HPDE6-E6E7 (cell line): ENCODE data around the gene TUT1.
"Not testable (repeated sequence)": the region's sequence is repeated elsewhere in the genome, so short reads cannot be mapped to it uniquely, and the experiment has no call there.

Experiments used
- DNase-seq: peaks from one replicate; pipeline ENCODE4 v3.0.0; 2011; ENCODE audit warnings: missing footprints; ENCODE audit errors: extremely low spot score

TUT1 gene, protein sequence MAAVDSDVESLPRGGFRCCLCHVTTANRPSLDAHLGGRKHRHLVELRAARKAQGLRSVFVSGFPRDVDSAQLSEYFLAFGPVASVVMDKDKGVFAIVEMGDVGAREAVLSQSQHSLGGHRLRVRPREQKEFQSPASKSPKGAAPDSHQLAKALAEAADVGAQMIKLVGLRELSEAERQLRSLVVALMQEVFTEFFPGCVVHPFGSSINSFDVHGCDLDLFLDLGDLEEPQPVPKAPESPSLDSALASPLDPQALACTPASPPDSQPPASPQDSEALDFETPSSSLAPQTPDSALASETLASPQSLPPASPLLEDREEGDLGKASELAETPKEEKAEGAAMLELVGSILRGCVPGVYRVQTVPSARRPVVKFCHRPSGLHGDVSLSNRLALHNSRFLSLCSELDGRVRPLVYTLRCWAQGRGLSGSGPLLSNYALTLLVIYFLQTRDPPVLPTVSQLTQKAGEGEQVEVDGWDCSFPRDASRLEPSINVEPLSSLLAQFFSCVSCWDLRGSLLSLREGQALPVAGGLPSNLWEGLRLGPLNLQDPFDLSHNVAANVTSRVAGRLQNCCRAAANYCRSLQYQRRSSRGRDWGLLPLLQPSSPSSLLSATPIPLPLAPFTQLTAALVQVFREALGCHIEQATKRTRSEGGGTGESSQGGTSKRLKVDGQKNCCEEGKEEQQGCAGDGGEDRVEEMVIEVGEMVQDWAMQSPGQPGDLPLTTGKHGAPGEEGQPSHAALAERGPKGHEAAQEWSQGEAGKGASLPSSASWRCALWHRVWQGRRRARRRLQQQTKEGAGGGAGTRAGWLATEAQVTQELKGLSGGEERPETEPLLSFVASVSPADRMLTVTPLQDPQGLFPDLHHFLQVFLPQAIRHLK

DNA sequence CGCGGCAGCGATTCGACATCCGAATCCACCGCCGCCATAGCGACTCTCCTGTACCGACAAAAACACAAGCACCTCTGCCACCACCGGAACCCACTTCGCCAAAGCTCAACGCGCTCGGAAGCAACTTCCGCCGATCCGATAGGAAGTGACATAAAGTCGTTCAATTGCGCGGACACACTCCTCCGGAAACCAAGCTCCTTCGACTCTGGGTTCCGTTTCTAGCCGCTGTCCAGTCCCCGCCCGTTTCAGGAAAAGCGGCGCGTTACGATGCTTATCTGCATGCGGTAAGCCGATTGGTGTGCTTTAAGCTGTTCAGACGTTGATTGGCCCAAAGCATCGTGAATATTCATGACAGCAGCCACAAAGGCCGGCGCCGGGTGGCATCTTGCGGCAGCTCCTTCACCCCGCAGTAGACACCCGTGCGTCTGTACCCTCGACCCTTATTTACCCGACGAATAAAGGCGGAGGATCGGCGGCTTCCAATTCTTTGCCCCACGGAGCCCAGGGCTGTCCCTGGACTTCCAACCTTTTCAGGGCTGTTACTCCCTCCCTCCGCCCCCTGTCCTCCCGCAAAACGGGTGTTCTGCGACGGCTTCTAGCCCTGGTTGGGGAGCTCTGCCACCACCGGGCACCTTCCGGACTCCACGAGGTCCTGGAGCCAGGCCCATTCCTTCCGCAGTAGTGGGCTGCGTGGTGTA, at the start of gene TUT1:
Gene TUT1, minus strand, starts transcription at position 76 of the 698 bp plus-strand sequence. Its CDS starts 38 bp downstream, at position 38.
- DNase-seq: peak; percentile 98

DNA sequence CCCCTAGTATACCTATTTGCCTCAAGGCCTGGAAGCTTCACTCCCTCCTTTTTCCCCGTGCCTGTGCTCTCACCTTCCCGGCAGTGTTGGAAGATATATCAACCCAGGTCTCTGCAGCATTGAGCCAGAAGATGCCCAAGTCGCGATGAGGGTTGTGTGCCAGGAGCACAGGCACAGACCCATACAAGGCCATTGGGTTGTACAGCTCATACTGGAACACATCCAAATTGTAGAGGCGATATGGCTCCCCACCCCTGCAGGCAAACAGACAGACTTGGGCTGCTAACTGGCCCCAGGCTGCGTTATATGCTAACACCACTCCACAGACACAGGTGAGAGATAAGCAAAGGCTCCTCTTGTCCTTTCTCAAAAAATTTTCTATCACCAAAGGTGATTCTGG, 41.2 kb upstream of the TUT1 start:
- no peak for DNase-seq

DNA sequence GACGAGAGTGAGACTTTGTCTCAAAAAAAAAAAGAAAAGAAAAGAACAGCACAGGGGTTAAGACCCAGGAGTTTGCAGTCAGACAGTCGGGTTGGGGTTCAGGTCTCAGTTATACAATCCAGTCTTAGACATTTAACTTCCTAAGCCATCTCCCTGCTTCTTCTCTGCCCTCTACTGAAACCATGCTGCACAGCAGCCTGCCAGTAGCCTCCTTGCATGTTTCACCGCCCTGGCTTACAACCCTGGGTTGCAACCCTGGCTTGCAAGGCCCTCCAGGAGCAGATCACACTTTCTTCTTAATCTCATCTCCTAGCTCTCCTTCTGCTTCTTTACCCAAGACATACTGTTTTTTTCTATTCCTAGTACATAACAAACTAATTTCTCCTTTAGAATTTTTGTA, 36.4 kb upstream of the TUT1 start:
- DNase-seq: no peak

DNA sequence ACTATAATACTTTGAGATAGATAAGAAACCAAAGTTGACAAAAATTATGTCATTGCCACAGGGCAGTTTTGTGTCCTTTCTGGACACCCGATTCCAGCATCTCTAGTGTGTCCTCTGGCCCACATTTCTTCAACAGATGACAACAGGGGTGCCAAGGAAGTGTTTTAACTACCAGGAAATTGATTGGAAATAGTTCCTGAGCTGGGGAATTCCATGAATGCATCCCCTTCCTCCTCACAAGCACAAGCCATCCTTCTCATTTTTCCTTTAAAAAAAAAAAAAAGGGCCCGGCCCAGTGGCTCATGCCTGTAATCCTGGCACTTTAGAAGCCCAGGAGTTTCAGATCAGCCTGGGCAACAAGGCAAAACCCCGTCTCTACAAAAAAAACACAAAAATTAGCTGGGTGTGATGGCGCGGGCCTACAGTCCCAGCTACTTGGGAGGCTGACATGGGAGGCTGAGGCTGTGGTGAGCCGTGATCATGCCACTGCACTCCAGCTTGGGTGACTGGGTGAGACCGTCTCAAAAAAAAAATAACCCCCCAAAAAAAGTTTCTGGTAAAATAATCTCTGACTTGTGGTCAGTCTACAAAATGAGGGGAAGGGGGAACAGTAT, 31.3 kb upstream of the TUT1 start:
- no peak for DNase-seq

DNA sequence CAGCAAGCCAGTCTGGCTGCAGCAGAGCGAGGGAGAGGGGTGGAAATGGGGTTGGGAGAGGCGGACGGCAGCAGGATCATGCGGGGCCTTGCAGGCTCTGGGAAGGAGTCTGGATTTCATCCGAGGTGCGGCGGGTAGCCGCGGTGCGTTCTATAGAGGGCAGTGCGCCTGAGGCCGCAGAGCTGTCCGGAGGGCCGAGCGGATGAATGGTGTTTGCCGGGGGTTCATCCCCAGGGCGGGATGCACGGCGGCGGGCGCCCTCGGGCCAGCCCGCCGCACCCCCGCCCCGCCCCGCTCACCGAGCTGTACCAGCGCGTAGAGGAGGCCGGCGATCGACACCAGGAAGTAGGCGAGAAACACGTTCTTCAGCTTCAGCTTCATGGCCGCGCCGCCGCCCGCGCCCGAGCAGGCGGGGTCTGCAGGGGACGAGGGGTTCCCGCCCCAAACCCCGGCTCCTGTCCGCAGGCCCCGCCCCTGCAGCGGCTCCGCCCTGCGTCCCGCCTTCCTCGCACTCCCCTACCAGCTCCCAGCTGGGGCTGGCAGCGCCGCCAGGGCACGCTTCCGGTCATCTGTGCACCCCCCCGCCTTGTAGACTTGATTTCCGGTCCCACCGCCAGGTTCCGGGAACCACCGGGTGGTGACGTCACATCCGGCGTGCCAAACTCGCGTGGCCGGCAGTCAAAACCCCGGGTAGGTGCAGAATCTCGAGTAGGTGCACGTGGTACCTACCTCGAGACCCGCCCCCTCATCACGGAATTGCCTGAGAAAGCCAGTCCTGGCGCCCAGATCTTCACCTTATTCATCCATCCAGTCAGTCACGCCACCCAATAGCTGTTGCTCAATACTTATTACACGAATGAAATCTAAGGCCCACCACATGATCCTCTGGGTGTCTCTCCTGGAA, 30.5 kb upstream of the TUT1 start, which contains the start of gene B3GAT3:
Gene B3GAT3, minus strand, starts transcription at position 420 of the 904 bp plus-strand sequence. Its CDS starts 39 bp downstream, at position 381.
- DNase-seq: peak; percentile 99

DNA sequence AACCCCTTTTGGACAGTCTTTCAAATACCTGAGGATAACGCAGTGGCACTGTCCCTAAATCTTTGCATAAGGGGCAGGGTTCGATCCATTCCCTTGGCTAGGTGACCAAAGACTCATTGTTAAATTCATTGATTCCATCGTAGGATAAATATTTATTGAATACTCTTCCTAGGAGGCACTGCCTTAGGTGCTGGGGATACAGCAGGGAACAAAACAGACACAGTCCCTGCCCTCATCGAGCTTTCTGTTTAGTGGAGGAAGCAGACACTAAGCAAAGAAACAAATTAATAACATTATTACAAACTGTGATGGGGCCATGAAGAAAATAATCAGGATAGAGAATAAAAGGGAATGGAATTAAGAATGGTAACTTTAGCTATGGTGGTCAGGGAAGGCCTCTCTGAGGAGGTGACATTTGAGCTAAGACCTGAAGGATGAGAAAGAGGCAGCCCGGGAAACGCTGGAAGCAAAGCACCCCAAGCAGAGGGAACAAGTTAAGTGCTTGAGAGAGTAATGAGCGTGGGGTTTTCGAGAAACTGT, 29.8 kb upstream of the TUT1 start:
- no peak for DNase-seq

DNA sequence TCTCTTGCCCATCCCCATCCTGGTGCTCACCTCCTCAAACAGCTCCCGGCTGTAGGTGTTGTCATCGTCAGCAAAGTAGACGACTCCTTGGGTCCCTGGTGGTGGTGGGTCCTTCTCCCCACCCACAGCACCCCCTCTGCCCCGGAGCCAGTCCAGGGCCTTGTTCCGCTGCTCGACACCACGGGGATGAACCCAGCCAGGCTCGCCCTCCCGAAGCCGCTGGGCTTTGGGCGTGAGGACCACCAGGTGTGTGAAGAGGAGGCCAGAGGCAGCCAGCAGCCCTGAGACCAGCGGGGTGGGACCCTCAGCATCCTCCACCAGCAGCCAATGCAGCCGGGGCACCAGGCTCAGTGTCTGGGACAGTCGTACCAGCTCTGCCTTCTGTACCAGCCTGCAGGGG, 25.6 kb upstream of the TUT1 start:
- DNase-seq: not testable (repeated sequence)

DNA sequence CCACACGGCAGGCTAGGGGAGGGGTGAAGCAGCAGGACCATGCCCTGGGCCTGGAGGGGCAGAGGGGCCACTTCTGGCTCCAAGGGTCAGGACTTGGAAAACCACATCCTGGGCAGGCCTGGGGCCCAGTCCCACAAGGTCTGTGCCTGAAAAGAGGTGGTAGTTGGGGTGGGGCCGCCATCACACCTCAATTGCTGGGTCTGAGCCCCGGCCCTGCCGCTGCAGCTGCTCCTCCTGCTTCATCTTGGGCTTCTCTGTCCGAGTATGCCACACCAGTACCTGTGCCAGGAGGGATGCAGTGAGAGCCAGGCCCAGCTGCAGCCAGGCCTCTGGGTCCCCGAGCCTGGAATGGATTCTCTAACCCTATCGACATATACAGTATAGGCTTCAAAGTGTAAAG, 24.2 kb upstream of the TUT1 start:
- DNase-seq: no peak

DNA sequence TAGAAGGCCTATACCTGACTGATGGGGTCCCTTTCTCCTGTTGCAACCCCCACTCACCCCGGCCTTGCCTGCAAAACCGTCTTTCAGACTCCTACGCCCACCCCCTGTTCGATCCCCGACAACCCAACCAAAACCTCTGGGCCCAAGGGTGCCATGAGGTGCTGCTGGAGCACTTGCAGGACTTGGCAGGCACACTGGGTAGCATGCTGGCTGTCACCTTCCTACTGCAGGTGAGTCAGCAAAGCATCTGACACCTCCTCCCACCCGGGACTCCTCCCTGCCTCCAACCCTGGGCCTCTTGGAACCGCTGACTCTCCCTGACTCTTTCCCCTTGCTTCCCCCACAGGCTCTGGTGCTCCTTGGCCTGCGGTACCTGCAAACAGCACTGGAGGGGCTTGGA, 23.0 kb upstream of the TUT1 start:
- peak; percentile 58 for DNase-seq

DNA sequence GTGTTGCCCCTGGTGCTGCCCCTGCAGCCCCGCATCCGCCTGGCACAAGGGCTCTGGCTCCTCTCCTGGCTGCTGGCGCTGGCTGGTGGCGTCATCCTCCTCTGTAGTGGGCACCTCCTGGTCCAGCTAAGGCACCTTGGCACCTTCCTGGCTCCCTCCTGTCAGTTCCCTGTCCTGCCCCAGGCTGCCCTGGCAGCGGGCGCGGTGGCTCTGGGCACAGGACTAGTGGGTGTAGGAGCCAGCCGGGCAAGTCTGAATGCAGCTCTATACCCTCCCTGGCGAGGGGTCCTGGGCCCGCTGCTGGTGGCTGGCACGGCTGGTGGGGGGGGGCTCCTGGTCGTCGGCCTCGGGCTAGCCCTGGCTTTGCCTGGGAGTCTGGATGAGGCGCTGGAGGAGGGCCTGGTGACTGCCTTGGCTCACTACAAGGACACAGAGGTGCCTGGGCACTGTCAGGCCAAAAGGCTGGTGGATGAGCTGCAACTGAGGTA, 22.0 kb upstream of the TUT1 start:
- DNase-seq: no peak

DNA sequence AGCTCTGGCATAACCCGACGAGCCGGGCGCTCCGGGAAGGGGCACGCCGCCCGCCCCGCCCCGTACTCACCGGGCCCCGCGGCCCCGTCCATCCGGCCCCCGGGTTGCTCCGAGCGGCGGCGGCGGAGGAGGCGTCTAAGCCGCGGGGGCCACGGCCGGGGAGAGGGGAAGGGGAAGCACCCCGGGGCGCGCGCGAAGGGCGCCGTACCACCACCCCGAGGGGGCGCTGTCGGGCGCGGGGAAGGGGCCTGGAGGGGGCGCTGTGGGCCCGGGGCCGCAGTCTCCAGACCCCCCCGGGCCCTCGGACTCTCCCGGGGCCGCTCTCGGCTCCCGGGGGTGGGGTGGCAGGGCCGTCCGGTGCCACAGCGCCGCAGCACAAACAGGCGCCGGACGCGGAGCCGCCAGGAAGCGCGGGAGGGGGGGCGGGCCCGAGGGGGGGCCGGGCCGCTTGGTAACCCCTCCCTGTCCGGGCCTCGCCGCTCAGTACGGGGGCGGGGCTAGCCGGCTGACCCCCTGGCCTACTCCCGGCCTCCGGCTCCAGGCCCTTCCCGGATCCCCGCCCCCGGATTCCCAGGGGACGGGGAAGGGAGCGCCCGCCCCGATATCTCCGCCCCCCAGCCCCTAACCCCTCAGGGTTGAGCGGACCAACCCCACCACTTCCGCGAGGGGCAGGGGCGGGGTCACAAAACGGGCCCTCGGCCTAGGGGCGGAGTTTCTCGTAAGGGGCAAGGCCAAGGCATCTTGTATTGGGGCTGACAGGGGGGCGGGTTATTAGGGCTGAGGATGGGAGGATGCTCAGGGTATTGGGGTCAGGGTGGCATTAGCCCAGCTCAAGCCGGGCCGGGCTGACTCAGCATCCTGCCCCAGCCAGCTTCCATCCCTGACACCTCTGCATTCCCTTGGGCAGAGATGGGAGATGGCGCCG, 21.3 kb upstream of the TUT1 start, which contains the start of the genes EML3 and ROM1:
Gene EML3, minus strand, starts transcription at position 410 of the 925 bp plus-strand sequence. Its CDS starts 318 bp downstream, at position 92.
Gene ROM1, plus strand, starts transcription at position 892 of the 925 bp plus-strand sequence. Its CDS starts 25 bp downstream, at position 917.
- peak; percentile 71 for DNase-seq

DNA sequence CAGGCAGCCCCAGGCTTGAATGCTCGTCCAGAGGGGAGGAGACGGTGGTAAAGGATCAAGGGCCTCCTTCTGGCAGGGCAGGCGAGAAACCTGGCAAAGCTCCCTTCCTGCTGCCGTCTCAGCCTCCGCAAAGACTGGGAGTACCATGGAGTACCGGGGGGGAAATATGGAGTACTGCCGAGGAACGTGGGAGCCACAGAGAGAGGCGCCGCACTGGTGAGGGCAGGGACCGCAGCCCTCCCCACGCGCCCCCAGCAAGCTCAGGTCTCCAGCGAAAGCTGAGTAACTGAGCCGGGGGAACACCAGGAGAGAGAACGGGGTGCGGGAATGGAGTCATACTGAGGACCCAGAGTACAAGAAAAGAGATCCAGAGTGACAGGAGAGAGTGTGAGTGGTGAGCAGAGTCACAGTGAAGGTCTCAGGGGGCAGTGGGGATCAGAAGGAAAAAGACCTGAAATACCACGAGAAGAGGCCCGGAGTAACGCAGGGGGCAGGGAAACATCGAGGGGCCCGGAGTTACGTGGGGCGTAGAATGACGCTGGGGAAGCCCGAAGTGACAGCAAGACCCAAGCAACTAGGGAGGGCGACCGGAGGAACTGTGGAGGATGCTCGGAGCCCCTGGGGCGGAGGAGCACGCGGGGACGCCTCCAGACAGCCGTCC, 20.5 kb upstream of the TUT1 start:
- no peak for DNase-seq

DNA sequence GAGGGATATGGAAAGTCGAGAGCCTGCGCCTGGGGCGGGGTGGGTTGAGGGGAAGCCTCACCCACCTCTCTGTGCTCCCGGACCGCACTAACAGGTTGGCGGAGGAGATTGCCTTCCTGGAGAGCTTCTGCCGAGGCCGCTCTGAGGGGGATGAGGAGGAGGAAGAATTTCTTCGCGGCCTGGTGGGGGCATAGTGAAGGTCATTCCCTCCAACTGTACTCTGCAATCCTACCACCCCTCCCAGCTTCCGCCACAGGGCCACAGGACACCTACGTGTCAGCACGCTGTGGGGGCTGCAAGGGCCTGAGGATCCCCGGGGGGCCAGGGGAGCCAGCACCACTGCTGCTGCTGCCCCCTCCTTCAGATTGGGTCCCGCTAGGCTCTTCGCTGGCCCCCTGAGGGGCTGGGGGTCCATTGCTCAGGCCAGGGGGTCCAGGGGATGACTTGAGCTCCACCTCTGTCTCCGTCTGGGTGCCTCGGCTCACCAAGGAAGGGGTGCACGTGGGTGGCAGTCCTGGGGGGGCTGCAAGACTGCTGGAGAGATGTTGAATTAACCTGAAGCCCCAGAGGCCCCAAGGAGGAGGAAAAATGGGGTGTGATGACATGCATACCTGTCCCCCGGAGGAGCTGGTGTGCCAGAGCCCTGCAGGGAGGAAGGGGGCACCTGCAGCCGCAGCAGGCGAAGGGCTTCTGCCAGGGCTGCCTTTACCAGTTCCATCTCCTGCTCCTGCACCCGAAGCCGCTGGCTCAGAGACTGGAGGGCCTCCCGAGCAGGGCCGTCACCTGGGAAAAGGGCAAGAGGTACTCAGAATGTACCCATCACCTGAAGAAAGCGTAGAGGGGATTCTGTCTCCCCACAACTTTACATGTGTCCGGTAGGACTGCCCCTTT, 19.7 kb upstream of the TUT1 start:
- no peak for DNase-seq

DNA sequence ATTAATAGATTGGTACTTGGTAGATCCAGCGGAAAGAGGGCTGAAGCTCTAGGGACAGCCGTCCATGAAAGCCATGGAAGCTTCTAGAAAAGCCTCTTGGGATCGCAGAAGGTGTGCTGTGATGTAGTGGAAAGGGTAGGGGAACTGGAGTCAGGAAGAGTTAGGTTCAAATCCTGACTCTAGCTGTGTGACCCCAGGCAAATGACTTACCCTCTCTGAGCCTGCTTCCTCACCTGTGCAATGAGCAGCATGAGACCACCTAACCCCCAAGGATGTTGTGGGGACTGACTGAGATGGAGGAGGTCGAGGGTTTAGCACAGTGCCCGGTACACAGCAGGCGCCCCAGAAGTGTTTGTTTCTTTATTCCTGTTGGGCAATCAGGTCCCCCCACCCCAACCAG, 19.1 kb upstream of the TUT1 start:
- DNase-seq: no peak

DNA sequence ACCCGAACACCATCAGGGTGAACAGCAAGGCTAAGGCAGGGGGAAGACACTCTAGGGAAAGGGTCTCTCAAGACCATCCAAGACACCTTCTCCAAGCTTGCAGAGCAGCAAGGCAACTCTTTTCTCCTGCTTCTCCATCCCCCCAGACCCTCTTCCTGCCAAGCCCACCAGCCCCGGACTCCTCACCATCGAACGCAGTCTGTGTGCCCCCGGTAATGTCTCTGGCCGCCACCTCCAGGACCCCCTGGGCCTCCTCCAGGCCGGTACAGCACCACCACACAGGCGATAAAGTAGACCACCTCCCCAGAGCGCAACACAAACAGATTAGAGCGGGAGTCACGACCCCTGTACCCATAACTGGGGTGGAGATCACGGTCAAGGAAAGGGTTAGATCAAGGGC, 17.5 kb upstream of the TUT1 start:
- DNase-seq: no peak

DNA sequence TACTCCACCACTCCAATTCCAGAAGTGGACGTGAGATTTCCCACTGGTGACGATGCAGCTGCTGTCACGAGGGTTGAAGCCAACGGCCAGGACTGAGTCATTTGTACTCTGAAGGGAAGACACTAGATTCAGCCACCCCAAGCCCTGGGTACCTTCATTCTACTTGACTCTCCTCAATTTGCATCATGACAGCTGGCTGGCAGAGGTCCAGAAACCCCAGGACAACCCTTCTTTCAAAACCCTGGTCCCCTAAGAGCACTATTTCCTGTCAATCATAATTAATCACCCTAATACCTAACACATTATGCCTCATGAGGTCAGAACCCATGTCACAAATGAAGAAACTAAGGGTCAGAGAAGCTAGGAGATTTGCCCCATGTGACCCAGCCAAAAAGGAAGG, 16.4 kb upstream of the TUT1 start:
- no peak for DNase-seq

DNA sequence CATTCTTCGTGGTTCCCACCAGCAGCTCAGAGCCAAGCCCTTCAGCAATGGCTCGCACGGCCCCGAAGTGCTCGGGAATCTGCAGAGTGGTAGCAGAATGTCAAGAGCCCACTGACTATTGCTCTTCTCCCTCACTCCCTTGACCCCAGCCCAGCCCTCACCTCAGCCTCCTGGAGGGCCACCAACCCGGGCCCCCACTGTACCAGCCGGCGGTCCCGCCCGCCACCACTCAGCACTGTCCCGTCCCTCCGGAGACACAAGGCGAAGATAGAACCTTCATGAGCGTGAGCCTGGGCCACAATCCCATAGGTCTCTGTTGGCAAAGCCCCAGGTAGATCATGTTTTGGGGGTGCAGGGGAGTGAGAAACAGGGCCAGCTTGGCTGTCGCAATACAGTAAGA, 14.6 kb upstream of the TUT1 start:
- no peak for DNase-seq
